Measurements from ENCODE around the gene GALK2.

Gene GALK2

DNA sequence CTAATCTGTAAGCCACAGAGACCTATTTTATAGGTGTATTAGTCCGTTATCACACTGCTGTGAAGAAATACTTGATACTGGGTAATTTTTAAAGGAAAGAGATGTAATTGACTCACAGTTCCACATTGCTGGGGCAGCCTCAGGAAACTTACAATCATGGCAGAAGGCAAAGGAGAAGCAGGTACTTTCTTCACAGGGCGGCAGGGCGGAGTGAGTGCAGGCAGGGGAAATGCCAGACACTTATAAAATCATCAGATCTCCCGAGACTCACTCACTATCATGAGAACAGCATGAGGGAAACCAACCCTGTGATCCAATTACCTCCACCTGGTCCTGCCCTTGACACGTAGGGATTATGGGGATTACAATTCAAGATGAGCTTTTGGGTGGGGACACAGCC, 108.7 kb downstream of the GALK2 start:
- DNase-seq (ENCODE audit: low read depth in 1 of 2, low spot score in 1 of 2): no peak

DNA sequence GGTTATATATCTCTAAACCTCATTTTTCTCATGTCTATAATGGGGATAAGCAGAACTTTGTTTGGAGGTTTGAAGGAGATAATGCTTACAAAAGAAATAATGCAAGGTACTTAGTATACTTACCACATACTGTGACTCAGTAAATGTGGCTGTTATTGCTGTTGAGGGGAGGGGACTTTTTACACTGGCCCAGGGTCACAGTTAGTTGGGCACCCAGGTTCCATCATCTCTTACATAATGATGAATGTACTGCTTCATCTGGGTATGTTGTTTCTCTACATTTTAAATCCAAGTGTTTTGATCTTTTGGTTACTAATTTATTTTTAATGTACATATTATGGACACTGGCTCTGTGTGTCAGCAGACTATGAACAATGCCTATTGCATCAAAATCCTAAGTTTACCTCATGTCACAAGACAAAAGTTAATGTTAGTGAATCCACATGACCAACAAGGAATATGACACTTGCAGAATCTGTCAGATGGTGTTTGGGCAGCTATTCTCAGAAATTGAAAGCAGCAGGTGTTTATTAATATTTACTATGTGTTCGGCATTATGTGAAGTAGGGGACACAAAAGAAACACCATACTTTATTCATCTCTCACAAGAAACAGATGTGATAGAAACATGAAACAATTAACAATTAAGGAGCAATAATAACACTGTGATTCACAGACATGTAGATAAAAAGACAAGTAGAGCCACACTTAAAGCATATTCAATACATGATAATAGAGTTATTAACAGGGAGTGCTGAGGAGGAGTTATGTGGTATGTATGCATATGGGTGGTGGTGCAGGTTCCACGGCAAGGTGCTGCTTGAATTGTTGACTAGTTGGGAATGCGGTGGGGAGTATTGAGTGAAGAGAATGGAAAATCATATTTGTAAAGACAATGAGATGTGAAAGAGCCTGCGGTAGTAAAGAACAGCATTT, 109.7 kb downstream of the GALK2 start:
- no peak for DNase-seq (ENCODE audit: low read depth in 1 of 2, low spot score in 1 of 2)

DNA sequence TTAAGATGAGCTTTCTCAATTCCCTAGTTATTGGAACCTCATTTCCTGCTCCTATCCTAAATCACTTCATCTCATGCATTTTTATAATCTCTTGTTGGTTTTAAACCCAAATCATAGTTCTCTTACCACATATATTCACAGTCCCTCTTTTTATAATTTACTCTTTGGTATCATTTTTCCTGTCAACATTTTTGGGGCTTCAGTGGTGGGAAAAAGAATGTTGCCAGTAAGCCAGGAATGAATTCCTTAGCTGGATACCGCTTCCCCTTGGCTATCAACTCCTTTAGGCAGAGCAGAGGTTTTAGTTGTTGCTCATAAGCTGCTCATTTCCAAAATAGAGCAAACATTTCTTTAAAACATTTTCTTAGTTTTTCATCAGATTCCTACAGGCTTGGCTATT, 112.3 kb downstream of the GALK2 start:
- no peak for DNase-seq (ENCODE audit: low read depth in 1 of 2, low spot score in 1 of 2)

DNA sequence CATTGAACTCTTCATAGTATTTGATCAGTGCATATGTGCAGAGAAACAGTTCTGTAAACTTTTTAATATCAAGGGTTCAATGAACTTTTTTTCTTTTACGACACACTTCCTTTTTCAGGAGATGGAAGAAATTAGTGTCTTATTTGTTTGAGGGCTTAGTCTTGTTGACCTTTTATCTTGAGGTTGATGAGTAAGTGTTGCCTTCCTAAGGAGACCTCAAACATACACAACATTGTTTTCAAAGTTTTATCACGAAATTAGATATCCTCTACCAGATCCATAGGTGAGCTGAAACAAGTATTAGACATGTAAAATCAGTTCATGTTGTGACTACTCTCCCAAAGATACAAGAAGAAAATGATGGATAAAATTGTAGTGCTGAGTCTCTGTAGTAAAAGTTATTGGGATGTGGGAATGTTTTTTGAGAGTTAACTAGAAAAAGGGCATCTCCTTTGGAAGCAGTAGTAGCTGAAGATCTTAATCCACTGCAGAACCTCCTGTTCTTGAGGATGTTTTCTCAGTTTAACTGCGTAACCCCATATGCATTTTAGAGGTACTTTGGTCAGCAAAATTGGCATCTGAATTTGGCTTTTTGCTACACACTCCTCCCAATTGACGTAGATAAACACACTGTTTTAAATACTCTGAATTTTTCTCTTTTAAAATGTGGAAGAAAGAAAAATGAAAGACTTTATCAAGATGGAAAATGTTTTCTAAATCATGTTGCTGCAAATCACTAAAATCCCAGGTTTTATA, 116.8 kb downstream of the GALK2 start:
- no peak for DNase-seq (ENCODE audit: low read depth in 1 of 2, low spot score in 1 of 2)

DNA sequence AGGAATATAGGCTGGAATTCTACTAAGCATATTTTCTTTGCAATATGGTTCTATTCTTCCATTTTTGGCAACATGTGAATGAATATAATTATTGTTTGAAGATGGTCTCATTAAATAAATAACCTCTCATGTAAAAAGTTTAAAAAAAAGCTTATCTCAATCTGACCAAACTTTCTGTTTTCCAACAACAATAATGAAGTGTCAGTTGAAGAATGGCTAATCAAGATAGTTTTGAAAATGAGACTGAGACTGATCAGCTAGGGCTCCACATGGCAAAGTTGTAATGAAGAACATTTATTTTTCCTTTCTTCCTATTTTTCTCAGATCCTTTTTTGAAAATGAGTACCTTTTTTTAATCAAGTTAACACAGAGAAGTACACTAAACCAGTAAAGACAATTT, 117.4 kb downstream of the GALK2 start:
- no peak for DNase-seq (ENCODE audit: low read depth in 1 of 2, low spot score in 1 of 2)

DNA sequence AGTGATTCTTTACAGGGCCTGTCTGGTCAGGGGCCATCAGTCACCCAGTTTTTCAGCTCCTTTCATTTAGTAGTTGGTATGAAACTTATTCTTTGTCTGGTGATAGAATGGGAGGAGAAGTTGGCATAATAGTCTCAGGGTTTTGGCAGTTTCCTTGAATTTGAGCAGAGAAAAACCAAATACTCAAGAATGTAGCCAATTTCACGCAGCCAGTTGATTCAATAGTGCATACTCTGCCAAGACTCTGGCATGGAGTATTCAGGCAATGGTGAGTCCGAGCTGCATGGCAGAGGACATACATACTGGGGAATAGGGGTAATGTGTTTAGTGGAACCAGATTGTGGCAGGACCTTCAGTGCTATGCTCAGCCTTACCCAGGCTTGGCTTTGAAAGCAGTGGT, 118.3 kb downstream of the GALK2 start:
- DNase-seq (ENCODE audit: low read depth in 1 of 2, low spot score in 1 of 2): no peak

DNA sequence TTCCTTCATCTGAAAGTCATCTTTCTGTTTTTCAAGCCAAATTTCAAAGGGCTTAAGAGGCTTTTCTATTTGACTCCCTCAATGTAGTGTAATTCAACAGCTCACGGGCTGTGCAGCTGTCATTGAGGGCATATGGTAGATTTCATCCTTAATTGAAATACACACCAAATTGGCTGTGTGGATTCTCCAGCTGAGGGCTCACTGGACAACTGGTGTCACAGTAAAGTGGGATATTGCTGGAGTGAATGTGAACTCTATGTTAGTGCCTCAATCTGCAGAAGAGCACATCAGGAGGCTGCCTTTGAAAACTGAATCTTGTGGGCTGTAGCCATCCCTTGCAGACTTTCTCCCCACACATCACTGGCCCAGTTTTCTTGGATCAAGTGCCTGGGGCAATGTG, 120.1 kb downstream of the GALK2 start:
- DNase-seq (ENCODE audit: low read depth in 1 of 2, low spot score in 1 of 2): no peak

DNA sequence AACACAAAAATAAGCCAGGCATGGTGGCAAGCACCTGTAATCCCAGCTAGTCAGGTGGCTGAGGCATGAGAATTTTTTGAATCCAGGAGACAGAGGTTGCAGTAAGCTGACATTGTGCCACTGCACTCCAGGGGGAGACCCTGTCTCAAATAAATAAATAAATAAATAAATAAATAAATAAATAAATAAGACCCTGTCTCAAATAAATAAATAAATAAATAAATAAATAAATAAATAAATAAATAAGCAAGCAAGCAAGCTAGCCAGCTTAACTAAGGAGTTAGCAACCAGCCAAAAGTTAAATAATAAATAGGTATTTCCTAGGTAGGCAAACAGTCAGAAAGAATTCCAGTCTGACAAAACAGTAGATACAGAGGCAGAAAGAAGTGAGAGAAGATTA, 123.9 kb downstream of the GALK2 start:
- DNase-seq (ENCODE audit: low read depth in 1 of 2, low spot score in 1 of 2): no peak

DNA sequence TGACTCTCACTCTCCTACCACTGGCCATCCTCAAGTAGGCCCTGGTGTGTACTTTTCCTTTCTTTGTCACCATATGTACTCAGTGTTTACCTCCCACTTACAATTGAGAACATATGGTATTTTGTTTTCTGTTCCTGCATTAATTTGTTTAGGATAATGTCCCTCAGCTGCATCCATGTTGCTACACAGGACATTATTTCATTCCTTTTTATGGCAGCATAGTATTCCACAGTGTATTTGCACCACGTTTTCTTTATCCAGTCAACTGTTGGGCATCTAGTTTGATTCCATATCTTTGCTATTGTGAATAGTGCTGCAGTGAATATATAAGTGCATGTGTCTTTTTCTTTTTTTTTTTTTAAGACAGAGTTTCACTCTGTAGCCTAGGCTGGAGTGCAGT, 126.2 kb downstream of the GALK2 start:
- no peak for DNase-seq (ENCODE audit: low read depth in 1 of 2, low spot score in 1 of 2)

DNA sequence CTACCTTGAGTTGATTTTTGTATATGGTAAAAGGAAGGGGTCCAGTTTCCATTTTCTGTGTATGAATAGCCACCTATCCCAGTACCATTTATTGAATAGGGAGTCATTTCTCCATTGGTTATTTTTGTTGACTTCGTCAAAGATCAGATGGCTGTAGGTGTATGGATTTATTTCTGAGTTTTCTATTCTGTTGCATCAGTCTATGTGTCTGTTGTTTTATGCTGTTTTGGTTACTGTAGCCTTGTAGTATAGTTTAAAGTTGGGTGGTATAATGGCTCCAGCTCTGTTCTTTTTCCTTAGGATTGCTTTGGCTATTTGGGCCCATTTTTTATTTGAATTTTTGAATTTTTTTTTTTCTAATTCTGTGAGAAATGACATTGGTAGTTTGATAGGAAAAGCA, 127.5 kb downstream of the GALK2 start:
- DNase-seq (ENCODE audit: low read depth in 1 of 2, low spot score in 1 of 2): no peak

DNA sequence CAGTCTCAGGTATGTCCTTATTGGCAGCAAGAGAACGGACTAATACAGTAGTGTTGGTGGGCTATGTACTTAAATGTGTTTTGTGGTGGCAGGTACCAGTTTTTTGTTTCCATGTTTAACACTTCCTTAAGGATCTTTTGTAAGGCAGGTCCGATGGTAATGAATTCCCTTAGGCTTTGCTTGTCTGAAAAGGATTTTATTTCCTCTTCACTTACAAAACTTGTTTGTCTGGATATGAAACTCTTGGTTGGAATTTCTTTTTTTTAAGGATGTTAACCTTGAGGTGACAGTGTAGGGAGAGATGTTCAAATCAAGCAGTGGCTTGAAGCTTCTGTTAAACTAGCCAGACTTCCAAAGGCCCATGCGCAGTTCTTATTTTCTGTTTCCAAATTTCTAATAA, 130.8 kb downstream of the GALK2 start:
- DNase-seq (ENCODE audit: low read depth in 1 of 2, low spot score in 1 of 2): no peak

DNA sequence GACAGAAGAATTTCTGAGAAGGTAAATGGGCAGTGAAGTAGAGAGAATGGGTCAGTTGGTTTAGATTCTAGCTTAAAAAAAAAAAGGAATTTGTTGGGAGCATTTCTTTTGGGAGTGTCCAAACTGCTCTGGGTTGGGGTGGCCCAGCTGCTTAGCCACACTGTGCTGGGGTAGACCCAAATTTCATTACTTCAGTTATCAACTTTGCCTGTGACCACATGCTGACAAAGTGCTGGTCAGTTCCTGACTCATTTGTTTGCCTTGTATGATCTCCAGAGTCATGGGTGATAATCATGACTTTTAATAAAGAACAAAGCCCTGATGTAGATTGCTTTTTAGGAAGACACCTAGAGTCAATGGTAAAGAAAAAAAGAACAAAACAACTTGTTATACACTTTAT, 131.5 kb downstream of the GALK2 start:
- no peak for DNase-seq (ENCODE audit: low read depth in 1 of 2, low spot score in 1 of 2)

DNA sequence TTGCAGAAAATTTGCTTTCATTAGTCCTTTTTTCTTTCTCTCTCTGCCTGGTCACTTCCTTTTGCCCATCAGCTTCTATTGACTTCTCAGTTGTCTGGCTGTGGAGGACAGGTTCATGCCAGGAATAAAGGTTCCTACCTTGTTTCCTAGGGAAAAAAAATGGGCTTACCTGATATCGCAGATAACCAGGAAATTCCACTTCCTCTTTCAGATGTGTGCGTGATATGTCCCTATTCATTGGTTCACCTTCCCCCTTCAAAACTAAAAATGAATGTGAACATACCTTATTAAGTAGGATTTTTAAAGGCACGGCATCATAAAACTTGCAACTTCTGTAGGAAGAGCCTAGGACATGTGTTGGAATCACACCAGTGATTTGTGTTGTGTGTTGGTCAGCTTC, 133.0 kb downstream of the GALK2 start:
- DNase-seq (ENCODE audit: low read depth in 1 of 2, low spot score in 1 of 2): no peak

DNA sequence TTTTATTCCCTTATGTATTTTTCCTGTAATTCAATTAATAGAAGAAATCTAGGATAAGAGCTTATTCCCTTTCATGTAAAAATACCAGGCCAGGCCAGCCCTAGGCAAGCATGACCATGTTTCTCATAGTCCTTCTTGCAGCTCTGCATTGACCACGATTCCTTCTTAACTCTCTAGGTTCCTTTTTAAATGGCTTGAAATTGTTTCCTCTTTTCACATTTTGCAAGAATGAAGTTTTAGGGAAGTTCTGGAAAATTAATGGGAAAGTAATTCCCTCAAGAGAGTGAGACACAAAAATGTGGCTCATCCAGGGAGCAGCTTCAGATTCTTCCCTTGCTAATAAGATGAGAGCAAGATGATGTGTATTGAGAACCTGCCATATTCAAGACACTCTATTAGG, 136.5 kb downstream of the GALK2 start:
- DNase-seq (ENCODE audit: low read depth in 1 of 2, low spot score in 1 of 2): no peak

DNA sequence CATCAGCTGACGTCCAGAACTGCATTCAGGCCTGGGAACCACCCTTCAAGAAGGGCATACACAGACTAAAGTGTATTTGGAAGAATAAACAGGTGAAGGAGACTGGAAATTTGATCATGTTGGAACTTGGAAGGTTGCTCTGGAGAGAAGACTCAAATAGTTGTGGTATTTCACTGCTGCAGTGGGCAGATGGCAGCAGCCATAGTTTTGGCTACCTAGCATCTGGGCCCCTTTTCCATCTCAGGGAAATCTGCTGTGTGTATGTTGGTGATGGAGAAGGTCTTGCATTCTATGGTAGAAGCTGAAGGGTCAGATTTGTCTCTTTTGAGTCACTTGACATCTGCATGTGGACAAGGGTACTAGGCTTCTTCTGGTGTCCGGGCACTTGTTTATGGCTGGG, 138.6 kb downstream of the GALK2 start:
- DNase-seq (ENCODE audit: low read depth in 1 of 2, low spot score in 1 of 2): no peak

DNA sequence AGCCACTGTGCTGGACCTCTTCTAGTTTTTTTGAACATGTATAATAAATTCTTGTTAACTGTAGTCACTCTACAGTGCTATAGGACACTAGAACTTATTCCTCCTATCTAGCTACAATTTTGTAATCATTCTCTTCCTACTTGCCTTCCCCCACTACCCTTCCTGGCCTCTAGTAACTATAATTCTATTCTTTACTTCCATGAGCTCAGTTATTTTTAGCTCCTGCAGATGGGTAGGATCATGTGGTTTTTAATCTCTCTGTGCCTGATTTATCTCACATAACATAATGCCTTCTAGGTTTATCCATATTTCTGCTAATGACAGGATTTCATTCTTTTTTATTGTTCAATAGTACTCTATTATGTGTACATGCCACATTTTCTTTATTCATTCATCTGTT, 139.8 kb downstream of the GALK2 start:
- no peak for DNase-seq (ENCODE audit: low read depth in 1 of 2, low spot score in 1 of 2)

DNA sequence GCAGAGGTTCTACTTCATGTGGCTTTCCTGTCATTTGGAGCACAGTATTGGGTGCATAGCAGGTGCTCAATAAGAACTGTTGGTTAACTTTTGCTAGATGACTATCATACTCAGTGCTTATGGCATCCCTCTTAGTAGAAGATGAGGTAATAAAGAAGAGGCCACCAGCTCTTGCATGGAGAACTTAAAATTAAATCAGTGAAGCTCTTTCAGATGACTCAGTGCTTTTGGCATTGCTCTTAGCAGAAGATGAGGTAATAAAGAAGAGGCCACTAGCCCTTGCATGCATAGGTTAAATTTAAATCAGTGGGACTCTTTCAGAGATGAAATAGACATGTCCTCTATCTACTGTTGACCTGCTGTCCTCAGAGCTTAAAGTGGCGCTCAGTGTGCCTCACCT, 143.6 kb downstream of the GALK2 start:
- no peak for DNase-seq (ENCODE audit: low read depth in 1 of 2, low spot score in 1 of 2)

DNA sequence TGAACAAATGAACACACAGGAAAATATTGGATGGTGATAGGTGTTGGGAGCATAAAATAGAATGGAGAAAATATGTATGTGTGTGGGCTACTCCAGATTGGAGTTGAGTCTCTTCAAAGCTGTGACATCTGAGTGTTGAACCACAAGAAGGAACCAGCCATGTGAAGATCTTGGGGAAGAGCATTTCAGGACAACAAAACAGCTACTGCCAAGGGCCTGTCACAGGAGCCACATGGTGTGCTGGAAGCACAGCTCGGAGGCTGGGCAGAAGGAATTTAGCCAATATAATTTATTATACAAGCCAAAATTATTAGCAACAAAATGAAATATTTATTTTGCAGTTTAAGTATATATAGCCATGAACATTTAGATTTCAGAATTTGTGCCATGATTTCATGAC, 144.7 kb downstream of the GALK2 start:
- no peak for DNase-seq (ENCODE audit: low read depth in 1 of 2, low spot score in 1 of 2)

DNA sequence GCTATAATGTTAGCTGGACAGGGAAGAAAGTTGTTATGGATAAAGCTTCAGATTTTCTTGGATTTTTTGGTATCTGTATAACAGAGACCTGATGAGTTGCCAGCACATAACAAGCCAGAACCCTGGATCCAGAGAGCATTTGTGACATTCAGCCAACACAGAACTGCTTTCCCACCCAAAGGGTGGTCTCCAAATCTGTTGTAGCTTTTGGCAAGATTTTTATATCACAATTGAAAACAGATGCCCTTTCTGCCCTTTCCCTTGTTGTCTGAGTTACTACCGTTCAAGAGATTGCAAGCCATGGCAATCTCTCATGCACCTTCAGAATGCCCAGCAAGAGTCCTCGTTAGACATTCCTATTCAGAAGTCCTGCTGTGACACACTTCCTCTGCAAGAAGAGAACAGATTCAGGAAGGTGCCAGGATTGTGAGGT, 145.4 kb downstream of the GALK2 start:
- no peak for DNase-seq (ENCODE audit: low read depth in 1 of 2, low spot score in 1 of 2)

DNA sequence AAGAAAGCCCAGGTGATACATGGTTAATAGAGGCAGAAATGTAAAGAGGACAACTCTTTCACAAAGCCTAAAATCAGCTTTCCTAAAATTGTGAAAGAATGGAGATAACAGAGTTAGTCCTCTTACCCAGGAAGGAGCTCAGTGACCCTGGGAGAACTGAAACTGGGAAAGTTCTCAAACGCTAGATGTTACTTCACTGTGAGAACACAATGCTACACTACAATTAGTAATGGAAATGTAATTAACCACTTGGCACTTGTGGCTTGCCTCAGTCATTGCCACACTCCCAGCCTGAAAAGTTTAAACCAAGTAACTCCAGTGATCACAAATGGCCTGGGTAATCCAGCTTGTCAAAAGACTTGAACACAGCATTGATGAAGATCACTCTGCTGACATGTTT, 150.3 kb downstream of the GALK2 start:
- no peak for DNase-seq (ENCODE audit: low read depth in 1 of 2, low spot score in 1 of 2)

DNA sequence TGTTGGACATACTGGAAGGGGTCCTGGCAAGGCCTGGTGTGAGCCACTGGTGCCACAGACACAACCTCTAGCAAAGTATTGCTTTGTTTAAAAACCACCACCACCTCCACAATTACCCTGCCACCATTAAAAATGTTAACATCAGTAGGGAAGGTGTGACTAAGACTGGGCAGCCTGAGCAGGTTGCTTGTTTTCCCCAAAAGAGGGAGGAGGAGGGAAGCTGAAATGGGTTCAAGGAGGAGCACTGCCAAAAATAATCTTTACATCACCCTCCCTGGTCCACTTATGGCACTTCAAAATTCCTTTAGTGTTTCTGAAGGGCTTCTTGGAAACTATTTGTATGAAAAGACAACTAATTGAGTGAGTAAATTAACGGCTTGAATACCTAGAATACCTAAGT, 153.2 kb downstream of the GALK2 start:
- no peak for DNase-seq (ENCODE audit: low read depth in 1 of 2, low spot score in 1 of 2)

DNA sequence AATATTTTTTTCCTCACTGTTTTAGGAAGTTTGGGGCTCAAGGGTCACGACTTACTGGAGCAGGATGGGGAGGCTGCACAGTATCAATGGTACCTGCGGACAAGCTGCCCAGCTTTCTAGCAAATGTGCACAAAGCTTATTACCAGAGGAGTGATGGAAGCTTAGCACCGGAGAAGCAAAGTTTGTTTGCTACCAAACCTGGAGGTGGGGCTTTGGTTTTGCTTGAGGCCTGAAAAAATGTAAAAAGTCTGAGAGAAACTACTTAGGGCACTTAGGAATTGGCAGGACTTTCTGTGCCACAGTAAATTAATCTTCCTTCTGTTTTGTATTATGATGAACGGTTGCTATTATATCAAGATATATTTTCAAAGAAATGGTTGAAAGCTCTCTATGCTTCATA, 157.9 kb downstream of the GALK2 start:
- DNase-seq (ENCODE audit: low read depth in 1 of 2, low spot score in 1 of 2): no peak

DNA sequence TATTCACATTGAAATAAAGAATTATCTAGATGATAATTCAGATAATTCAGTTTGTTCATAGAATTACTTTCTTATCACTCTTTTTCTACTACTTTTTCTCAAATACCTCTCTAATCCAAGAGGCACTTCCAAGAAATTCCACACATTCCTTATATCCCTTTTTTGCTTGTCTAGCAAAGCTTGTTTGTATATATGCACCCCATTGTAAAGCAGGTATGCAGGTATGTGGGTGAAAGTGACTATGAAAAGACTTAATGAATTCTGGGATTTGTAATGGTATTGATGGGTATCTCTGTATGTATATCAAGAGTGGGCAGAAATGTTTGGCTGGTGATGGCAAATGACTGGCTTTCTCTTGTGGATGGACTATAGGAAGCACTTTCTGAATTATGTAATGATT, 158.9 kb downstream of the GALK2 start:
- DNase-seq (ENCODE audit: low read depth in 1 of 2, low spot score in 1 of 2): no peak

Measured in activated CD4-positive, alpha-beta T cell treated with anti-CD3 and anti-CD28 coated beads, Interleukin-2, amount 50 U/mL, for 24 hours (primary cell).